GM21723 (cell line): ENCODE results near the gene RBM24.

Experiments used
- ATAC-seq: cut with Tn5 transposase; IDR thresholded peaks from one replicate; pipeline ENCODE4 v1.9.1; 2021; ENCODE audit warnings: mild to moderate bottlenecking, moderate library complexity; ENCODE audit not compliant: unreplicated experiment

Gene RBM24

DNA sequence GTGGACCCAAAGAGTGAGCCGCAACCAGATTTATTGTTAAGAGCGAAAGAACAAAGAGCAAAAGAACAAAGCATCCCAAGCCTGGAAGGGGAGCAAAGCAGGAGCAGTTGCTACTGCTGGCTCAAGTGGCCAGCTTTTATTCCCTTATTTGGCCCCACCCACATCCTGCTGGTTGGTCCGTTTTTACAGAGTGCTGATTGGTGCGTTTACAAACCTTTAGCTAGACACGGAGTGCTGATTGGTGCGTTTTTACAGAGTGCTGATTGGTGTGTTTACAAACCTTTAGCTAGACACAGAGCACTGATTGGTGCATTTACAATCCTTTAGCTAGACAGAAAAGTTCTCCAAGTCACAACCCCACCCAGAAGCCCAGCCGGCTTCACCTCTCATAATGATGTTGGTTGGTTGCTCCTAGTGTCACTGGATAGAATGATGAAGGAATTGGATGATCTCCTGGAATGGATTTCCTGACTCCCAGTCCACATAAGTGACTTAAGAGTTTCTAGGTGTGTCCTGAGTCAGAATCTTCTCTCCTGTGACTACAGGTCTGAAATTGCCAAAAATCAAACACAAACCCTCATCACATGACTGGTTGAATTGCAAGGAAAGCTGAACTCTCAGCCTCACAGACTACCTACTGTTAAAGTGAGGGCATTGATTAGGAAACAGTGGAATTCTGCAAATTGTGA lies 60.1 kb downstream of the RBM24 start:
- ATAC-seq: no peak

DNA sequence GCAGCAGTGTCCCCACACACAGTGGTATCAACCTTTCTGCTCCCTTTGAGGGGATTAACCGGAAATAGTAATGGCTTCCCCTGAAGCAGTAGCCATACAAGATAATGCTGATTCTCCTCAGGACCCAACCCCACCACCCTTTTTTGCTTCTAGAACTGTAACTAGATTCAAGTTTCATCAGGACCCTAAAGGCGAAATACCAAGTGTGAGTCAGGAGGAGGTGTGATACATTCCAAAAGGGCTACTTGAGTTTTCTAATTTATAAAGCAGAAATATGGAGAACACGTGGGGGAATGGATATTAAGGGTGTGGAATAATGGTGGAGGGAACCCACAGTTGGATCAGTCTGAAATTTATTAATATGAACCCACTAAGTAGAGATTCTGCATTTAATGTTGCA lies 60.7 kb downstream of the RBM24 start:
- no peak for ATAC-seq

DNA sequence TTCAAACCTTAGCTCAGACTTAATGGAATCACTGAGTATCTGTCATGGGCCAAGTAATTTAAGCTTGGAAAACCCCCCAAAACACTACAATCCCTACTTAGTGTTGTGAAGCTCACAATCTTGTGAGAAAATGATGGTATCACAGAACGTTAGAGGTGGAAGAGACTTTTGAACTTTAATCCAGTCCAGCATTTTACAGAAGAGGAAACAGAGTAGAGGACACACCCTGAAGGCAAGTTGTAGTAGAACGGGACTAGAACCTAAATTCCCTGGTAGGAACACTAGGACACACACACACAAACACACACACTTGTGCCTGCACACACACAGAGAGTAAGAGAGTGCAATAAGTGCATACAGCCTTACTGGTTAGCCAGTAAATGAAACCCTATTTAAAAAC lies 62.1 kb downstream of the RBM24 start:
- ATAC-seq: no peak
